ENCODE results near the gene RNF135.

- no peak for TF ChIP-seq GATA2 (IDR thresholded peaks at IDR 0.05; ENCODE audit: low read depth, low read length)
- TF ChIP-seq GATA3 (IDR thresholded peaks at IDR 0.05; ENCODE audit: low read depth, low read length) = no peak
These were observed 32.5 kb downstream of the RNF135 start for GRCh38 chr17:31003225-31003866.

All from SH-SY5Y (cell line).